Measurements from ENCODE around the gene C3orf33. TPM values are rescaled to one million over a fixed set of nuclear protein-coding genes. Genes with fewer than 3 reads are reported as not detected.

The C3orf33 gene
- polyA plus RNA-seq, 6 donors from 2014 or later, result 1.5 to 5.9 (median 2.2) TPM

- Mint-ChIP-seq H3K36me3 (peaks cover 8 to 22% of the 10 kb centered on the region in 2 donors), H3K4me3 (no peak overlapping the region), H3K4me1 (no peaks in the 10 kb centered on the region), H3K27ac (no peak overlapping the region), H3K9me3 (peaks cover 0 to 13% (median 7%) of the 10 kb centered on the region in 7 donors), H3K27me3 (no peaks in the 10 kb centered on the region)
- ATAC-seq (ENCODE audit: low read depth in 2 of 2) (no peak), DNase-seq (no peak)
Measured at GRCh38 chr3:155771126-155771525, 35.0 kb downstream of the C3orf33 start.

DNA sequence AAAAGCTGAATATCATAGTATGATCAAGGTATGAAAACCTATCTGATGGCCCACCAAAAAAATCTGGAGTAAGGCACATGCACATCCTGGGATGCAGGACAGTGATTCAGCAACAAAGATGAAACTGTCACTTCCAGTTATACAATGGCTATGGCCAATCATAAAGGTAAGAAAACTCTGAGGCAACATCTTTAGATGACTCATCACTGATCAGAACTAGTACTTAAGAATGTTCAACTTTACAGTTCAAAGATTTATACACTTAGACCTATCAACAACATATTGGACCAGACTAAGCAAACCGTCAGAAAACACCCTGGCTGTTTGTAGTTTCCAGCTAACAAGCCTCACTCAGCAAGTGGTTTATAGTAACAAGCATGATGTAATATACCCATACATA lies 39.9 kb downstream of the C3orf33 start:
- Mint-ChIP-seq H3K36me3 (peaks cover 7 to 8% of the 10 kb centered on the region in 2 donors), H3K4me3 (no peak overlapping the region), H3K4me1 (no peaks in the 10 kb centered on the region), H3K9me3 (peaks cover 0 to 13% (median 7%) of the 10 kb centered on the region in 7 donors), H3K27me3 (no peaks in the 10 kb centered on the region), H3K27ac (no peak overlapping the region)
- no peak for ATAC-seq (ENCODE audit: low read depth in 2 of 2)
- DNase-seq, result no peak

- Mint-ChIP-seq H3K9me3 (peaks cover 0 to 1% (median 0%) of the 10 kb centered on the region in 7 donors), H3K4me1 (no peaks in the 10 kb centered on the region), H3K27me3 (no peaks in the 10 kb centered on the region), H3K36me3 (no peaks in the 10 kb centered on the region), H3K4me3 (no peak overlapping the region), H3K27ac (no peak overlapping the region)
- DNase-seq (no peak), ATAC-seq (ENCODE audit: low read depth in 2 of 2) (no peak)
Measured at GRCh38 chr3:155763870-155764463, 42.1 kb downstream of the C3orf33 start.

DNA sequence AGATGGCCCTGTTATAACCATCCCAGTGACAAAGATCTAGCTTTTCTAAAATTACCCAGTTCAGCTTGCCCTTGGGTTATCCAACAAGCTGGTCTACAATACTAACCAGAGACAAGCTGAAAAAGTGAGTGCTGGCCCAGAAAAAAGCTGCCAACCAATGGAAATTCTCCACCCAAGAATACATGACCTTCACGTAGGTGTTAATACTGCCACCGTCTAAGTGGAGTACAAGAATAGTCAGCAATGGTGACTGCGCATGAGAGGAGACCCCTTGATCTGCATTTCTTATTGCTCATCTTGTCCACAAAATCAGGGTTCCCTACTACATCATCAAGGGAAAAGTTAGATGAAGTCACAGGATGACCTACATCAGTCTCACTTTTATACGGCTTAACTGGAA lies 45.4 kb downstream of the C3orf33 start:
- no peaks in the 10 kb centered on the region for H3K27me3 Mint-ChIP-seq
- no peak overlapping the region for H3K4me3 Mint-ChIP-seq
- H3K27ac Mint-ChIP-seq, result no peak overlapping the region
- no peaks in the 10 kb centered on the region for H3K36me3 Mint-ChIP-seq
- DNase-seq (no peak), ATAC-seq (ENCODE audit: low read depth in 2 of 2) (no peak)
- no peaks in the 10 kb centered on the region for H3K4me1 Mint-ChIP-seq
- no peaks in the 10 kb centered on the region for H3K9me3 Mint-ChIP-seq

GRCh38 chr3:155757577-155757976 lies 48.5 kb downstream of the C3orf33 start:
- DNase-seq (no peak), ATAC-seq (ENCODE audit: low read depth in 2 of 2) (no peak)
- no peaks in the 10 kb centered on the region for H3K9me3 Mint-ChIP-seq

DNA sequence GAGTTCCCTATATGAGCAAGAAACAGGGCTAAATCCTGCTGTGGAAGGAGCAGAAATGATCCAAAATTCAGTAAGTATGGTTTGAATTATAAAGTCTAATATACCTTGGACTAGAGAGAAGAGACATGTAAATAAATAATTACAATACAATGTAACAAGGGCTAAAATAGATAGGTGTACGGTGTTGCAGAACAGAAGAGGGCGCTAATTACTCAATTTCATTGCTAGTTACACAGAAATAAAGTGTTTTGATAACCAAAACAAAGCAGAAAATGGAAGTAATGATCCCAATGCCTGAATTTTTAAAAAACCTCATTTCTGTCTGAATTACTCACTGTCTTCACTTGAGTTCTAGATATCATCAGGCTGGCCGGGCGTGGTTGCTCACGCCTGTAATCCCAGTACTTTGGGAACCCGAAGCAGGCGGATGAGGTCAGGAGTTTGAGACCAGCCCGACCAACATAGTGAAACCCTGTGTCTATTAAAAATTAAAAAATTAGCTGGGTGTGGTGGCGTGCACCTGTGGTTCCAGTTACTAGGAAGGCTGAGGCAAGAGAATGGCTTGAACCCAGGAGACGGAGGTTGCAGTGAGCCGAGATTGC lies 52.9 kb downstream of the C3orf33 start:
- no peak for DNase-seq

More at GRCh38 chr3:155757577-155757976, 48.5 kb downstream of the C3orf33 start:
- no peaks in the 10 kb centered on the region for H3K4me1 Mint-ChIP-seq
- H3K27me3 Mint-ChIP-seq, result no peaks in the 10 kb centered on the region
- no peak overlapping the region for H3K4me3 Mint-ChIP-seq
- H3K36me3 Mint-ChIP-seq, result no peaks in the 10 kb centered on the region
- H3K27ac Mint-ChIP-seq, result no peak overlapping the region

DNA sequence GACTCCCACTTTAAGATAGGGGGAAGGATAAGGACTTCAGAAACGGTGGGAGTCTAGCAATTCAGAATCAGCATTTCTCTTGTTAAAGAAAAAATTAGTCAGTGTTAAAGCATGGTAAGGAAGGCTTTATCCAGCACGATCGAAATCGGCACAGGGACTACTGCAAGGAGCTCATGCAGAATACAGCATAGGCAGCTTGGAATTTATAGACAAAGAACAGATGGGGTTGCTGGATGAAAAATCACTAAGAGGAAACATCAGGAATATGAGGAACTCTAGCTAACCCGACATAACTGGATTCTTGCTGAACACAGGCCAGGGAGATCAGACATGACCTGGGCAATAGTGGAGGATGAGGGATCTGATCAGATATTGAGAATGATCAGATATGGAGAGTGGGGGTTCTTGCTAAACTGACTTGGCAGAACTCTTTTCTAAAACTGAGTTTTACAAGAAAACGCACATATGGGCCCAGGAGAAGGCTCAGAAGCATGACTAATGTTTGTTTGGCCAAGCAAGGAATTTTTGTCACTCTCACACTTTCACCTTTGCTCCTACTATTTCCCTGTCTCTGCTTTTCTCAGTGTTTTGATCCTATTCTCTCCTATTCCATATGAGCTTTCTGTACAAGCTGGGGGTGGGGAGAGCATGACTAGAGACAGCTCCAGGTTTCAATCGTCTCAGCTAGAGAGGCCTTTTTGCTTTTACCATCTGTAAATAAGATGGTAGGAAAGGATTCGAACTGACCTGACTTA lies 57.3 kb downstream of the C3orf33 start:
- H3K27me3 Mint-ChIP-seq, result peaks cover 0 to 7% (median under 1%) of the 10 kb centered on the region in 3 donors
- peak overlapping the region in 1 of 6 donors; percentile 58 for H3K27ac Mint-ChIP-seq
- no peaks in the 10 kb centered on the region for H3K9me3 Mint-ChIP-seq
- DNase-seq (no peak), ATAC-seq (ENCODE audit: low read depth in 2 of 2) (no peak)
- no peak overlapping the region for H3K4me3 Mint-ChIP-seq
- H3K36me3 Mint-ChIP-seq, result no peaks in the 10 kb centered on the region
- peaks cover 12 to 22% (median 22%) of the 10 kb centered on the region in 3 donors for H3K4me1 Mint-ChIP-seq

More for the DNA sequence above, 52.9 kb downstream of the C3orf33 start:
- H3K4me3 Mint-ChIP-seq, result peak overlapping the region in 1 of 8 donors; percentile 16
- ATAC-seq (ENCODE audit: low read depth in 2 of 2), result no peak
- H3K36me3 Mint-ChIP-seq, result no peaks in the 10 kb centered on the region
- no peaks in the 10 kb centered on the region for H3K4me1 Mint-ChIP-seq
- H3K9me3 Mint-ChIP-seq, result no peaks in the 10 kb centered on the region
- H3K27ac Mint-ChIP-seq, result no peak overlapping the region
- no peaks in the 10 kb centered on the region for H3K27me3 Mint-ChIP-seq

DNA sequence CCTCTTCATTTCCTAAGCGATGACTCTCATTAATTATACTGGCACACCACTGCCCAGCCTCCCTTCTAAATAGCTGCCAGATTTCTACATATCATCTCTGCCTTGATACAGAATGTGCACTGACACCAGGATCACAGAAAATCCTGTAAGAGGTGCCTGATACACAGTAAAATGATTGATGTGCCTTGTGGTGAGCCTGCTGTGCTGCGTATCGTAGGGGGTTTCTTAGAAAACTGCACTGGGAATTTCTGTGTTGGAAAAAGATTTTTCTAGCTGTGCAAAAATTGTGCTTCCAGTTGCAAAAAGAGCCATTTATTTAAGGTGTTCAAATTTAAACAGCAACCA lies 58.2 kb downstream of the C3orf33 start:
- Mint-ChIP-seq H3K9me3 (no peaks in the 10 kb centered on the region), H3K27ac (no peak overlapping the region), H3K27me3 (peaks cover 0 to 10% (median 6%) of the 10 kb centered on the region in 3 donors), H3K4me1 (peaks cover 16 to 31% (median 30%) of the 10 kb centered on the region in 3 donors), H3K4me3 (peak overlapping the region in 1 of 8 donors; percentile 67), H3K36me3 (no peaks in the 10 kb centered on the region)
- ATAC-seq (ENCODE audit: low read depth in 2 of 2), result no peak
- DNase-seq, result no peak

- Mint-ChIP-seq H3K36me3 (no peaks in the 10 kb centered on the region), H3K9me3 (no peaks in the 10 kb centered on the region), H3K27ac (peak overlapping the region in 1 of 6 donors; percentile 58), H3K4me3 (peak overlapping the region in 1 of 8 donors; percentile 67), H3K27me3 (peaks cover 5 to 15% (median 12%) of the 10 kb centered on the region in 3 donors), H3K4me1 (peaks cover 16 to 31% (median 30%) of the 10 kb centered on the region in 3 donors)
- DNase-seq (no peak), ATAC-seq (ENCODE audit: low read depth in 2 of 2) (no peak)
Measured at GRCh38 chr3:155747286-155747945, 58.7 kb downstream of the C3orf33 start.

- H3K4me1 Mint-ChIP-seq, result peaks cover 16 to 31% (median 30%) of the 10 kb centered on the region in 3 donors
- peaks cover 10 to 19% (median 13%) of the 10 kb centered on the region in 3 donors for H3K27me3 Mint-ChIP-seq
- no peaks in the 10 kb centered on the region for H3K36me3 Mint-ChIP-seq
- H3K4me3 Mint-ChIP-seq, result peak overlapping the region in 2 of 8 donors; percentile 55 to 67
- DNase-seq (no peak), ATAC-seq (ENCODE audit: low read depth in 2 of 2) (no peak)
- no peak overlapping the region for H3K27ac Mint-ChIP-seq
- H3K9me3 Mint-ChIP-seq, result no peaks in the 10 kb centered on the region
Measured at GRCh38 chr3:155746703-155747102, 59.4 kb downstream of the C3orf33 start.

DNA sequence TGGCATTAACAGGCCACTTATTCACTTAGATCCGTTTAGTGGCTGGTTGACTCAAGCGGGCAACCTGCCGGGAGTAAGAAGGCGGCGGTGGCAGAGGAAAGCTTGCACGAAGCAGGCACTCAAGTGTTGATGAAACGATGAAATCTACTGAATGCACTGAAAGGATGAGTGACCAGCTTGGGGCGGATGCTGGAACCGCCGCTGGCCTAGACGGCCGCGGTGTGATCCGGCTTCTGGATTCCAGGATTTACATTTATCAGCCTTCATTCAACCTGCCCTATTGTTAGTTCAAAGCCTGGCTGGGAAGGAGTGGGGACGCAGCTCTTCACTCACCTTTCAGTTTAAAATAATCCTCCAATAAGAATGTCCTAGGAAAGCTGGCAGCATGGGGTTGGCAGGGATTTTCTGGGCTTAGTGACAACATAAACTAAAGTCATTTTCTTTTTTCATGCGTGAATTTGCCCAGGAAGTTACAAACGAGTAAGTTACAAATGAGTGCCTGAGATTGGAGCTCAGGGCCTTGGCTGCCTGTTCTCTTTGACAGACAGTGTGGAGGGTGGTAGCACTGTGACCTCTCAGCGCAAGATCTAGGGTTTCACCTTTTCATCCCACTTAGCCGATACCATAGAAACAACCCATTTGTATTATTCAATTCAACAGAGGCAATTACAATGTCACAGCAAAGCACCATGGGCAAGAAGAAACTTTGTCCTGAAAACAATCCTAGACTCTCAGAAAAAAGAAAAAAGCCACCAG lies 60.1 kb downstream of the C3orf33 start:
- H3K4me1 Mint-ChIP-seq, result peaks cover 16 to 31% (median 30%) of the 10 kb centered on the region in 3 donors
- H3K27me3 Mint-ChIP-seq, result peaks cover 11 to 21% (median 16%) of the 10 kb centered on the region in 3 donors
- H3K9me3 Mint-ChIP-seq, result no peaks in the 10 kb centered on the region
- H3K4me3 Mint-ChIP-seq, result peak overlapping the region; percentile 67 to 97 (median 96)
- DNase-seq (no peak), ATAC-seq (ENCODE audit: low read depth in 2 of 2) (no peak)
- H3K27ac Mint-ChIP-seq, result peak overlapping the region in 2 of 6 donors; percentile 36 to 43
- H3K36me3 Mint-ChIP-seq, result no peaks in the 10 kb centered on the region

GRCh38 chr3:155744626-155745324 lies 61.3 kb downstream of the C3orf33 start, which contains the start of gene PLCH1:
PLCH1 (minus strand) TSS chr3:155745071; CDS start chr3:155704224, 40,847 bp downstream.
- H3K27me3 Mint-ChIP-seq, result peaks cover 17 to 29% (median 21%) of the 10 kb centered on the region in 3 donors
- peaks cover 16 to 31% (median 30%) of the 10 kb centered on the region in 3 donors for H3K4me1 Mint-ChIP-seq
- peak; percentile 50 for DNase-seq
- H3K4me3 Mint-ChIP-seq, result peak within 1 kb of the TSS; percentile 86 to 97 (median 96)
- peak within 1 kb of the TSS; percentile 14 to 95 (median 79) for H3K27ac Mint-ChIP-seq
- ATAC-seq (ENCODE audit: low read depth in 2 of 2), result peak; percentile 85 to 88
- no peaks in the 10 kb centered on the region for H3K9me3 Mint-ChIP-seq
- H3K36me3 Mint-ChIP-seq, result no peaks in the 10 kb centered on the region

Measured in naive B cell (primary cell).